Suprapubic skin (tissue), 4 donors: ENCODE results near the gene XRCC5. TPM values are rescaled to one million over a fixed set of nuclear protein-coding genes. Genes with fewer than 3 reads are reported as not detected.

Experiments
- DNase-seq, 2 donors: peaks; one replicate each; pipeline ENCODE4 v3.0.0-alpha.2; 2019; ENCODE audit warnings: low spot score in 2 of 2
- H3K27ac ChIP-seq: fragments of 200-600 bp; sonication (generic); one replicate; pipeline ENCODE4 v1.5.1; 2019
- H3K27me3 ChIP-seq: fragments of 200-600 bp; sonication (generic); one replicate; pipeline ENCODE4 v1.5.1; 2019
- H3K36me3 ChIP-seq: fragments of 200-600 bp; sonication (generic); one replicate; pipeline ENCODE4 v1.5.1; 2019
- H3K4me1 ChIP-seq: fragments of 200-600 bp; sonication (generic); one replicate; pipeline ENCODE4 v1.5.1; 2019
- H3K4me3 ChIP-seq: fragments of 200-600 bp; sonication (generic); one replicate; pipeline ENCODE4 v1.5.1; 2019; ENCODE audit warnings: mild to moderate bottlenecking
- H3K9me3 ChIP-seq: fragments of 200-600 bp; sonication (generic); one replicate; pipeline ENCODE4 v1.5.1; 2019
- CTCF ChIP-seq, 2 donors: fragments of 200-600 bp in 1 of 2; fragments of 450-650 bp in 1 of 2; sonication (generic) in 1 of 2; IDR thresholded peaks; one replicate each; pipeline ENCODE4 v1.5.1; 2016 to 2019; ENCODE audit warnings: antibody characterized with exemption in 2 of 2, mild to moderate bottlenecking in 1 of 2, moderate library complexity in 1 of 2
- EP300 ChIP-seq: sonication (generic); formaldehyde crosslinking; IDR thresholded peaks from one replicate; pipeline ENCODE4 v1.6.1; 2017; ENCODE audit warnings: antibody characterized with exemption
- POLR2A ChIP-seq, 2 donors: fragments of 450-650 bp; IDR thresholded peaks; one replicate each; pipeline ENCODE4 v1.6.1; 2017; ENCODE audit warnings: antibody characterized with exemption in 2 of 2, mild to moderate bottlenecking in 2 of 2, moderate library complexity in 2 of 2
- POLR2AphosphoS5 ChIP-seq, 3 donors: sonication (generic); formaldehyde crosslinking; IDR thresholded peaks; one replicate each; pipeline ENCODE4 v1.6.1; 2017; ENCODE audit warnings: antibody characterized with exemption in 3 of 3
- WGBS: methylation state at CpG from one replicate; pipeline ENCODE4 v1.1.5; 2018; 5-methylcytosine and 5-hydroxymethylcytosine counted together
- total RNA-seq, 4 donors: library from RNA; depleted of rRNA; stranded (reverse); fragments of >200 nt; gene quantifications; one replicate each; pipeline ENCODE4 v1.1.0, GENCODE V29; 2016

XRCC5 gene
- total RNA-seq, 4 donors from 2014 or later, result 122 to 153 (median 136) TPM

- peak within 1 kb of the TSS; percentile 68 for H3K4me3 ChIP-seq
- H3K27me3 ChIP-seq, result no peaks in the 10 kb centered on the region
- WGBS, result under 1% methylated on average over 23 of the region's 44 CpGs
- H3K27ac ChIP-seq, result no peak within 1 kb of the TSS
- no peaks in the 10 kb centered on the region for H3K36me3 ChIP-seq
- no peaks in the 10 kb centered on the region for H3K9me3 ChIP-seq
- no peak for TF ChIP-seq CTCF (IDR thresholded peaks at IDR 0.05)
- no peak for TF ChIP-seq EP300
- TF ChIP-seq POLR2A (IDR thresholded peaks at IDR 0.05), result no peak
- no peak for TF ChIP-seq POLR2AphosphoS5 (IDR thresholded peaks at IDR 0.05)
- peak; percentile 84 to 92 for DNase-seq
- peaks cover 17% of the 10 kb centered on the region for H3K4me1 ChIP-seq
Measured at GRCh38 chr2:216081487-216082116, 27.5 kb upstream of the XRCC5 start, which contains the start of the genes PECR and TMEM169. TSS of gene PECR (minus strand) at chr2:216081809. CDS start at chr2:216081741, 68 bp downstream. TSS of gene TMEM169 (plus strand) at chr2:216081919. CDS start at chr2:216095964, 14,045 bp downstream.

- no peaks in the 10 kb centered on the region for H3K27me3 ChIP-seq
- TF ChIP-seq CTCF (IDR thresholded peaks at IDR 0.05) (no peak), POLR2A (IDR thresholded peaks at IDR 0.05) (no peak), EP300 (no peak), POLR2AphosphoS5 (IDR thresholded peaks at IDR 0.05) (no peak)
- WGBS, result 7% methylated on average over 22 of the region's 22 CpGs
- no peaks in the 10 kb centered on the region for H3K36me3 ChIP-seq
- DNase-seq, result no peak
- H3K27ac ChIP-seq, result no peak overlapping the region
- peaks cover 17% of the 10 kb centered on the region for H3K4me1 ChIP-seq
- peak overlapping the region; percentile 68 for H3K4me3 ChIP-seq
- H3K9me3 ChIP-seq, result no peaks in the 10 kb centered on the region
Measured at GRCh38 chr2:216082117-216082711, 26.9 kb upstream of the XRCC5 start.

- DNase-seq, result no peak
- H3K4me3 ChIP-seq, result no peak overlapping the region
- H3K27me3 ChIP-seq, result no peaks in the 10 kb centered on the region
- TF ChIP-seq CTCF (IDR thresholded peaks at IDR 0.05), result no peak
- no peak for TF ChIP-seq EP300
- no peak for TF ChIP-seq POLR2AphosphoS5 (IDR thresholded peaks at IDR 0.05)
- no peak for TF ChIP-seq POLR2A (IDR thresholded peaks at IDR 0.05)
- H3K9me3 ChIP-seq, result no peaks in the 10 kb centered on the region
- no peaks in the 10 kb centered on the region for H3K36me3 ChIP-seq
- 69% methylated on average over 3 of the region's 3 CpGs for WGBS
- H3K27ac ChIP-seq, result no peak overlapping the region
- peaks cover 17% of the 10 kb centered on the region for H3K4me1 ChIP-seq
Measured at GRCh38 chr2:216082805-216083204, 26.3 kb upstream of the XRCC5 start.

- Histone ChIP-seq H3K27me3 (no peaks in the 10 kb centered on the region), H3K9me3 (no peaks in the 10 kb centered on the region), H3K4me3 (no peak overlapping the region), H3K4me1 (peaks cover 17% of the 10 kb centered on the region), H3K27ac (no peak overlapping the region), H3K36me3 (no peaks in the 10 kb centered on the region)
- WGBS, result 89% methylated on average over 11 of the region's 11 CpGs
- DNase-seq, result no peak
- TF ChIP-seq CTCF (IDR thresholded peaks at IDR 0.05) (no peak), POLR2AphosphoS5 (IDR thresholded peaks at IDR 0.05) (no peak), POLR2A (IDR thresholded peaks at IDR 0.05) (no peak), EP300 (no peak)
Measured at GRCh38 chr2:216083464-216084281, 25.5 kb upstream of the XRCC5 start.

GRCh38 chr2:216084547-216084946 is 24.6 kb upstream of the XRCC5 start:
- no peak overlapping the region for H3K27ac ChIP-seq
- peaks cover 17% of the 10 kb centered on the region for H3K4me1 ChIP-seq
- no peaks in the 10 kb centered on the region for H3K9me3 ChIP-seq
- H3K36me3 ChIP-seq, result no peaks in the 10 kb centered on the region
- H3K4me3 ChIP-seq, result no peak overlapping the region
- DNase-seq, result no peak
- TF ChIP-seq EP300 (no peak), CTCF (IDR thresholded peaks at IDR 0.05) (no peak), POLR2AphosphoS5 (IDR thresholded peaks at IDR 0.05) (no peak), POLR2A (IDR thresholded peaks at IDR 0.05) (no peak)
- 74% methylated on average over 3 of the region's 3 CpGs for WGBS
- H3K27me3 ChIP-seq, result no peaks in the 10 kb centered on the region
